DND-41 (cell line): ENCODE results near the gene FCN2.

Source experiments
- ATAC-seq: fragments of 200-7000 bp; cut with Tn5 transposase; 3 replicates; pipeline ENCODE4 v1.9.1; 2021; ENCODE audit warnings: low read depth; ENCODE audit not compliant: insufficient read depth
- DNase-seq: peaks from one replicate; pipeline ENCODE4 v3.0.0-alpha.2; 2020
- H2AFZ ChIP-seq: 2 replicates; pipeline ENCODE4 v1.6.0; 2012; ENCODE audit warnings: low read depth, low read length
- H3K27ac ChIP-seq: 2 replicates; pipeline ENCODE4 v1.5.1; 2012; ENCODE audit warnings: low read length, inconsistent platforms
- H3K27me3 ChIP-seq: fragments of 200-600 bp; sonication (generic); 2 replicates; pipeline ENCODE4 v1.6.0; 2012; ENCODE audit warnings: low read length, mild to moderate bottlenecking, inconsistent platforms; ENCODE audit not compliant: insufficient read depth, poor library complexity
- H3K36me3 ChIP-seq: 2 replicates; pipeline ENCODE4 v1.5.1; 2012; ENCODE audit warnings: low read length, inconsistent platforms; ENCODE audit not compliant: insufficient read depth
- H3K4me1 ChIP-seq: 2 replicates; pipeline ENCODE4 v1.5.1; 2012; ENCODE audit warnings: mild to moderate bottlenecking, low read length; ENCODE audit not compliant: insufficient read depth
- H3K4me2 ChIP-seq: 2 replicates; pipeline ENCODE4 v1.6.0; 2012; ENCODE audit warnings: mild to moderate bottlenecking, moderate library complexity, low read length, inconsistent platforms; ENCODE audit not compliant: insufficient read depth
- H3K4me3 ChIP-seq, 2 experiments: fragments of 200-600 bp in 1 of 2; shearing (Covaris generic) in 1 of 2; 2 replicates each; pipeline ENCODE4 v1.5.1; 2012 to 2016; ENCODE audit warnings: inconsistent platforms in 2 of 2, low read length in 2 of 2, mild to moderate bottlenecking in 2 of 2, low read depth in 1 of 2, moderate library complexity in 1 of 2
- H3K79me2 ChIP-seq: 2 replicates; pipeline ENCODE4 v1.6.0; 2012; ENCODE audit warnings: low read length, inconsistent platforms; ENCODE audit not compliant: insufficient read depth
- H3K9ac ChIP-seq: 2 replicates; pipeline ENCODE4 v1.6.0; 2012; ENCODE audit warnings: low read depth, mild to moderate bottlenecking, inconsistent platforms, low read length, moderate library complexity
- H3K9me3 ChIP-seq: 2 replicates; pipeline ENCODE4 v1.5.1; 2012; ENCODE audit warnings: low read length, moderate library complexity, mild to moderate bottlenecking, inconsistent platforms; ENCODE audit not compliant: insufficient read depth, severe bottlenecking
- H4K20me1 ChIP-seq: 2 replicates; pipeline ENCODE4 v1.6.0; 2012; ENCODE audit warnings: low read length; ENCODE audit not compliant: insufficient read depth
- EZH2 ChIP-seq: IDR thresholded peaks from 3 replicates; pipeline ENCODE4 v1.6.1; 2012; ENCODE audit warnings: borderline replicate concordance, low read depth, mild to moderate bottlenecking, moderate library complexity, low read length, inconsistent platforms; ENCODE audit not compliant: severe bottlenecking
- TF ChIP-seq, protein P1 (sequence below): IDR thresholded peaks from 2 replicates; pipeline ENCODE4 v1.5.1; 2012; ENCODE audit warnings: borderline replicate concordance, low read length, moderate library complexity, mild to moderate bottlenecking; ENCODE audit not compliant: poor library complexity, severe bottlenecking; ENCODE audit errors: extremely low read depth

FCN2 gene

DNA sequence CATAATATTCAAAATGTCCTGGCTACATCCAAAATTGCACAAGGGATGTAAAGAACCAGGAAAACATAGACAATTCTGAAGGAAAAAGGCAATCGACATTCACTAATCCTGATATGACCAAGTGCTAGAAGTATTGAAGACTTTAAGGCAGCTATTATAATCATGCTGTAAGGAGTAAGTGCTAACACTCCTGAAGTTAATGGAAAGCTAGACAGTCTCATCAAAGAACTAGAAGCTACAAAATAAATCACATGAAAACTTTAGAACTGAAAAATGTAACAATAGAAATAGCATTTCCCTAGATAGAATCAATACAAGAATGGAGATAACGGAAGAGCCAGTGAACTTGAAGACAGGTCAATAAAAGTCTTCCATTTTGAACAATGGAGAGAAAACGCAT is 18.6 kb downstream of the FCN2 start:
- no peak overlapping the region for H3K4me3 ChIP-seq
- no peak overlapping the region for H2AFZ ChIP-seq
- no peaks in the 10 kb centered on the region for H3K4me1 ChIP-seq
- H3K27ac ChIP-seq, result no peak overlapping the region
- TF ChIP-seq EZH2, result no peak
- TF ChIP-seq, protein P1, sequence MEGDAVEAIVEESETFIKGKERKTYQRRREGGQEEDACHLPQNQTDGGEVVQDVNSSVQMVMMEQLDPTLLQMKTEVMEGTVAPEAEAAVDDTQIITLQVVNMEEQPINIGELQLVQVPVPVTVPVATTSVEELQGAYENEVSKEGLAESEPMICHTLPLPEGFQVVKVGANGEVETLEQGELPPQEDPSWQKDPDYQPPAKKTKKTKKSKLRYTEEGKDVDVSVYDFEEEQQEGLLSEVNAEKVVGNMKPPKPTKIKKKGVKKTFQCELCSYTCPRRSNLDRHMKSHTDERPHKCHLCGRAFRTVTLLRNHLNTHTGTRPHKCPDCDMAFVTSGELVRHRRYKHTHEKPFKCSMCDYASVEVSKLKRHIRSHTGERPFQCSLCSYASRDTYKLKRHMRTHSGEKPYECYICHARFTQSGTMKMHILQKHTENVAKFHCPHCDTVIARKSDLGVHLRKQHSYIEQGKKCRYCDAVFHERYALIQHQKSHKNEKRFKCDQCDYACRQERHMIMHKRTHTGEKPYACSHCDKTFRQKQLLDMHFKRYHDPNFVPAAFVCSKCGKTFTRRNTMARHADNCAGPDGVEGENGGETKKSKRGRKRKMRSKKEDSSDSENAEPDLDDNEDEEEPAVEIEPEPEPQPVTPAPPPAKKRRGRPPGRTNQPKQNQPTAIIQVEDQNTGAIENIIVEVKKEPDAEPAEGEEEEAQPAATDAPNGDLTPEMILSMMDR, result no peak
- no peak overlapping the region for H3K4me2 ChIP-seq
- no peaks in the 10 kb centered on the region for H3K27me3 ChIP-seq
- H3K79me2 ChIP-seq, result no peaks in the 10 kb centered on the region
- peaks cover 6% of the 10 kb centered on the region for H3K9me3 ChIP-seq
- ATAC-seq (no peak), DNase-seq (no peak)
- no peak overlapping the region for H3K9ac ChIP-seq
- H4K20me1 ChIP-seq, result no peaks in the 10 kb centered on the region
- no peaks in the 10 kb centered on the region for H3K36me3 ChIP-seq

DNA sequence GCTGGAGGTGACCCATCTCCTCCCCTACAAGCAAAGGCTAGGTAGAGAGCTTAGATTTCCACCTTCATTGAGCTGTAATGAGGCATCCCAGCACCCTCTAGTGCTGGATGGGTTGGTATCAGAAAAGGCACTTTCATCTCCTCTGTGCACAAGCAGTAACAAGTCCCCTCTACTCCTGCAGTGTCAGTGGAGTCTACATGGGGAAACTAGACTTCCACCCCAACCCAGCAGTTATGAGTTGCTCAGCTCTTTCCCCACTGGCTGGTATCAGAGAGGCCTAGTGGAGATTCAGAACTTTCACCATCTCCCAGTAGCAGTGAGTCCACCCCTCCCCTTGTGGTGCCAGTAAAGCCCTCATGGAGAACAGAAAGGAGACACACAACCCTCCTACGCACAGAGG is 19.2 kb downstream of the FCN2 start:
- no peak overlapping the region for H2AFZ ChIP-seq
- H3K27ac ChIP-seq, result no peak overlapping the region
- no peak overlapping the region for H3K4me2 ChIP-seq
- ATAC-seq (no peak), DNase-seq (no peak)
- no peaks in the 10 kb centered on the region for H3K79me2 ChIP-seq
- no peaks in the 10 kb centered on the region for H3K4me1 ChIP-seq
- H3K36me3 ChIP-seq, result no peaks in the 10 kb centered on the region
- H3K4me3 ChIP-seq, result no peak overlapping the region
- peaks cover 6% of the 10 kb centered on the region for H3K9me3 ChIP-seq
- no peaks in the 10 kb centered on the region for H4K20me1 ChIP-seq
- no peak for TF ChIP-seq EZH2
- TF ChIP-seq, protein P1, result no peak
- no peaks in the 10 kb centered on the region for H3K27me3 ChIP-seq
- no peak overlapping the region for H3K9ac ChIP-seq

DNA sequence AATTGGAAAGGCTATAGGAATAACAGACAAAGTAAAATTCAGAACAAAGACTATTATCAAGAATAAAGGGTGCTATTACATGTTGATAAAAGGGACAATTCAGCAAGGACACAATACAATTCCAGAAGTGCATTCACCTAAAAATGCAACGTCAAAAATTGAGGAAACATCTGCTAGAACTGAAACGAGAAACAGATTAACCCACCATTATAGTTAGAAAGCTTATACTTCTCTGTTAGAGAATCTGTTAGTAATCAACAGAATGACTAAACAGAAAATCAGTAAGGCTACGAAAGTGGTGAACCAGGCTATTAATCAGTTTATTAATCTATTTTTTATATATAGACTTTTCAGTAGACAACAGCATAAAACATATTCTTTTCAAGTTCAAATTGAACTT is 22.3 kb downstream of the FCN2 start:
- no peak overlapping the region for H2AFZ ChIP-seq
- ATAC-seq (no peak), DNase-seq (no peak)
- no peaks in the 10 kb centered on the region for H3K27me3 ChIP-seq
- H3K79me2 ChIP-seq, result no peaks in the 10 kb centered on the region
- H3K9ac ChIP-seq, result no peak overlapping the region
- H3K27ac ChIP-seq, result no peak overlapping the region
- H3K9me3 ChIP-seq, result peaks cover 6% of the 10 kb centered on the region
- H4K20me1 ChIP-seq, result no peaks in the 10 kb centered on the region
- no peaks in the 10 kb centered on the region for H3K36me3 ChIP-seq
- no peaks in the 10 kb centered on the region for H3K4me1 ChIP-seq
- no peak for TF ChIP-seq EZH2
- TF ChIP-seq, protein P1, result no peak
- no peak overlapping the region for H3K4me3 ChIP-seq
- no peak overlapping the region for H3K4me2 ChIP-seq

GRCh38 chr9:134908524-134909309 is 28.1 kb downstream of the FCN2 start:
- Histone ChIP-seq H3K4me2 (no peak overlapping the region), H3K9me3 (no peaks in the 10 kb centered on the region), H4K20me1 (no peaks in the 10 kb centered on the region), H3K79me2 (no peaks in the 10 kb centered on the region), H3K4me3 (no peak overlapping the region), H2AFZ (no peak overlapping the region), H3K27ac (no peak overlapping the region), H3K9ac (no peak overlapping the region), H3K27me3 (no peaks in the 10 kb centered on the region), H3K36me3 (no peaks in the 10 kb centered on the region), H3K4me1 (no peaks in the 10 kb centered on the region)
- TF ChIP-seq, protein P1, result no peak
- no peak for TF ChIP-seq EZH2
- ATAC-seq (no peak), DNase-seq (no peak)
